Measurements from ENCODE around the gene NTM. TPM values are rescaled to one million over a fixed set of nuclear protein-coding genes. Genes with fewer than 3 reads are reported as not detected.

The NTM gene
- total RNA-seq, 2 donors from 2014 or later = not detected

DNA sequence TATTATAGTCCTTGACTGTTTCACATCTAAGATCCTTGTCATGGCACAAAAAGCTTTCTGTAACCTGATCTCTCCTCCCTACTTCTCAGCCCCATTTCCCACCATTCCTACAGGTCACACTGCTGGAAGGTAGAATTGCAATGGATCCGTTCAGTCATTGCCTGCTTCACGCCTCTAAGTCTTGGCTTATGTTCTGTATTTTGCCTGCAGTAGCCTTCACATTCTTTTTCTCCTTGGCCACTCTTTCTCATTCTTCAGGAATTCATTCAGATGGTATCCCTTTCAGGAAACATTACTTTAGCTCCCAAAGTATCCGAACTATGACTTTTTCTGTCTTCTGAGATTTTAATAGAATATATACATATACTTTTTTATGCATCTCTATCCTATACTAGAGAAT lies 731.5 kb downstream of the NTM start:
- H3K4me3 Mint-ChIP-seq = no peak overlapping the region
- ATAC-seq (replicated peaks in 1 of 2) (no peak), DNase-seq (no peak)
- H3K27ac Mint-ChIP-seq = no peak overlapping the region
- peaks cover 0 to 1% of the 10 kb centered on the region in 2 donors for H3K9me3 Mint-ChIP-seq
- no peaks in the 10 kb centered on the region for H3K4me1 Mint-ChIP-seq (ENCODE audit: low read depth)
- H3K27me3 Mint-ChIP-seq (ENCODE audit: low read depth) = no peaks in the 10 kb centered on the region
- no peaks in the 10 kb centered on the region for H3K36me3 Mint-ChIP-seq (ENCODE audit: insufficient read depth in 2 of 2)

- Mint-ChIP-seq H3K9me3 (peaks cover 1 to 2% of the 10 kb centered on the region in 2 donors), H3K36me3 (ENCODE audit: insufficient read depth in 2 of 2) (no peaks in the 10 kb centered on the region), H3K4me1 (ENCODE audit: low read depth) (no peaks in the 10 kb centered on the region), H3K27ac (no peak overlapping the region), H3K27me3 (ENCODE audit: low read depth) (no peaks in the 10 kb centered on the region), H3K4me3 (no peak overlapping the region)
- ATAC-seq (replicated peaks in 1 of 2) (no peak), DNase-seq (no peak)
Observed at GRCh38 chr11:132103021-132103420, 732.6 kb downstream of the NTM start.

- Mint-ChIP-seq H3K27me3 (ENCODE audit: low read depth) (no peaks in the 10 kb centered on the region), H3K4me3 (no peak overlapping the region), H3K36me3 (ENCODE audit: insufficient read depth in 2 of 2) (no peaks in the 10 kb centered on the region), H3K9me3 (peaks cover 1 to 2% of the 10 kb centered on the region in 2 donors), H3K27ac (no peak overlapping the region), H3K4me1 (ENCODE audit: low read depth) (no peaks in the 10 kb centered on the region)
- no peak for DNase-seq
- no peak for ATAC-seq (replicated peaks in 1 of 2)
Observed at GRCh38 chr11:132106096-132106982, 735.9 kb downstream of the NTM start.

DNA sequence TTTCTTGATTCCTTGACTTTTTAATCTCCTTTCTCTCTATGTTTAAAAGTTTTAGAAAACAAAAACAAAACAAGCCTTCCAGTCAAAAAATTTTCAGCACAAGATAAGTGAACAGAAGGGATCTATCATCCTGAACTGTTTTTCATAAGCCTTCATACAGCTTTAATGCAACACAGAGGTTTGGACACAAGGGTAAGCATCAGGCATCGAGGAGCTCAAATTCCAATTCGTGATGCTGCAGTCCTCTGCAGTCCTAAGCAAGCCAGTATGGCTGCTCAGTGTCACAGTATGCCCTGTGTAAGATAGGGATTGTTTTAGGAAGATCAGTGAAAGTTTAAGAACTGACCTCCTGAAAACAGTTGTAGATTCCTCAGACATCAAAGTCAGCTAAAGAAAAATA lies 740.9 kb downstream of the NTM start:
- H3K4me1 Mint-ChIP-seq (ENCODE audit: low read depth) = no peaks in the 10 kb centered on the region
- ATAC-seq (replicated peaks in 1 of 2) = no peak
- DNase-seq = no peak
- no peak overlapping the region for H3K27ac Mint-ChIP-seq
- no peaks in the 10 kb centered on the region for H3K27me3 Mint-ChIP-seq (ENCODE audit: low read depth)
- H3K36me3 Mint-ChIP-seq (ENCODE audit: insufficient read depth in 2 of 2) = no peaks in the 10 kb centered on the region
- no peak overlapping the region for H3K4me3 Mint-ChIP-seq
- H3K9me3 Mint-ChIP-seq = peaks cover 2 to 3% of the 10 kb centered on the region in 2 donors

DNA sequence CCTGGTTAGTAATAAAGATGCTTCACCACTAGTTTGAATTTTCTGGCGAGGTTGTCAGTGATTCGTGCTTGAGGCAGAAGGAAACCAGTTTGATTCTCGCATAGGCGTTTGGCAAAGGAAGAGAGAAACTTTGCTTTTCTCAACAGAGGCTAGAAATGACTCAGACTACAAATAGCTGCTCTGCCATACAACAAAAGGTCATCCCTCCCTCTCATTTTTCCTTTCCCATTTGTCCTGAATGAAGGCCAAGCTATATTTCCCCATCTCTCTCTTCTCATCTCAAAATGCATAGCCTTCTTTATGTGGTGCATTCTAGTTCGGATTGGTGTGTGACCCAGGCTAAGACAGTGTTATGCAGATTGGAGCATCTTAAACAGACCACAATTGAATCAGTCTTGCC lies 741.4 kb downstream of the NTM start:
- Mint-ChIP-seq H3K4me1 (ENCODE audit: low read depth) (no peaks in the 10 kb centered on the region), H3K27me3 (ENCODE audit: low read depth) (no peaks in the 10 kb centered on the region)

DNA sequence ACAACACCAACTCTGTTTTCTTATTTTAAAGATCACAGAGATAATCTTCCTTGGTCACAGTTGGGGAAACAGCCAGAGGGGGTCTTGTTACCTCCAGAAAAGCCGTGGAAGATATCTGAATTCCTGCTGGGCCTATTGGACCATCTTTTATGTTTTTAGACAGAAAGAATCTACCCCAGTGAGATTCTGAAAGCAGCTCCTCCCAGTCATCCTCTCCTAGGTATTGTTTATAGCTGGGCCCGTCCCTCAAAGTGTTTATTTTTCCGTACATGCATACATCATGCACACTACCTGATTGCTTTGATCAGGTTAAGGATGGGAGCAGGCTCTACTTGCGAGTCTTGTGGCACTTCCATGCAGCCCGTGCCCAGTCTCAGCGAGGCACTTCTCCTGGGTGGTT lies 742.4 kb downstream of the NTM start:
- H3K27me3 Mint-ChIP-seq (ENCODE audit: low read depth) = no peaks in the 10 kb centered on the region
- H3K9me3 Mint-ChIP-seq = peaks cover 0 to 3% of the 10 kb centered on the region in 2 donors
- ATAC-seq (replicated peaks in 1 of 2) = no peak
- H3K36me3 Mint-ChIP-seq (ENCODE audit: insufficient read depth in 2 of 2) = no peaks in the 10 kb centered on the region
- H3K4me1 Mint-ChIP-seq (ENCODE audit: low read depth) = no peaks in the 10 kb centered on the region
- DNase-seq = no peak
- no peak overlapping the region for H3K4me3 Mint-ChIP-seq
- H3K27ac Mint-ChIP-seq = no peak overlapping the region

More for the DNA sequence above, 741.4 kb downstream of the NTM start:
- H3K27ac Mint-ChIP-seq = no peak overlapping the region
- H3K9me3 Mint-ChIP-seq = peaks cover 2 to 3% of the 10 kb centered on the region in 2 donors
- H3K36me3 Mint-ChIP-seq (ENCODE audit: insufficient read depth in 2 of 2) = no peaks in the 10 kb centered on the region
- DNase-seq (no peak), ATAC-seq (replicated peaks in 1 of 2) (no peak)
- no peak overlapping the region for H3K4me3 Mint-ChIP-seq

DNA sequence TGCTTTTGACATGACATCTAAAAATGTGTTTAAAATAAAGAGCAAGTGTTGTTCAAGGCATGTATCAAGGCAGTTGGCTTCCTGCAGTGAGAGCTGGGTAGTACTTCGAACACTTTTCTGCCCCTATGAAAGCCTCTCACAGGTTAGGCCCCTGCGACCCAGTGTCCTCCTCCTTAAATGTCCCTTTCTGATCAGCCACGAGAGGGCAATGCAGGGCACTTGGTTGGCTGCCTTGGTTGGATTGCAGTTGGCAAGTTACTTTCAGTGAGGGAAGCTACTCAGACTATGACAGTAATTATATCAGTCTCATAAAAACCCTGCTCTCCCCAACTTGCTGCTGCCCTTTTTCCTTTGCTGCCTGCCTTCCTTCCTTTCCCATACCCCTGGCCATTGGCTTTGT lies 743.8 kb downstream of the NTM start:
- DNase-seq (no peak), ATAC-seq (replicated peaks in 1 of 2) (no peak)
- H3K36me3 Mint-ChIP-seq (ENCODE audit: insufficient read depth in 2 of 2) = no peaks in the 10 kb centered on the region
- H3K4me1 Mint-ChIP-seq (ENCODE audit: low read depth) = no peaks in the 10 kb centered on the region
- no peak overlapping the region for H3K27ac Mint-ChIP-seq
- H3K4me3 Mint-ChIP-seq = no peak overlapping the region
- peaks cover 0 to 3% of the 10 kb centered on the region in 2 donors for H3K9me3 Mint-ChIP-seq
- H3K27me3 Mint-ChIP-seq (ENCODE audit: low read depth) = no peaks in the 10 kb centered on the region

DNA sequence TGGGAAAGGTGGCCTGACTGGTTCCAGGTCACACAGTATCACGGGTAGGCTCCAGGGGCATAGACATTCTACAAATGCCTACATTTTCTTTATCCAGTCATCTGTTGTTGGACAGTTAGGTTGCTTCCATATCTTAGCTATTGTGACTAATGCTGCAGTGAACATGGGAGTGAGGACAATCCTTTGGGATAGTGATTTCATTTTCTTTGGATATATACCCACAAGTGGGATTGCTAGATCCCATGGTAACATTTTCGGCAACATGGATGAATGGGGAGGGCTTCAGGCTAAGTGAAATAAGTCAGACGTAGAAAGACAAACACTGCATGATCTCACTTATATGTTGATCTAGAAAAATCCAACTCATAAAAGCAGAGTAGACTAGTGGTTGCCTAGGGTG lies 744.3 kb downstream of the NTM start:
- Mint-ChIP-seq H3K36me3 (ENCODE audit: insufficient read depth in 2 of 2) (no peaks in the 10 kb centered on the region), H3K27ac (no peak overlapping the region), H3K27me3 (ENCODE audit: low read depth) (no peaks in the 10 kb centered on the region), H3K4me1 (ENCODE audit: low read depth) (no peaks in the 10 kb centered on the region), H3K9me3 (peaks cover 0 to 3% of the 10 kb centered on the region in 2 donors), H3K4me3 (no peak overlapping the region)
- DNase-seq = no peak
- no peak for ATAC-seq (replicated peaks in 1 of 2)

GRCh38 chr11:132115454-132115853 lies 745.0 kb downstream of the NTM start:
- no peaks in the 10 kb centered on the region for H3K4me1 Mint-ChIP-seq (ENCODE audit: low read depth)
- ATAC-seq (replicated peaks in 1 of 2) (no peak), DNase-seq (no peak)
- H3K27me3 Mint-ChIP-seq (ENCODE audit: low read depth) = no peaks in the 10 kb centered on the region
- no peaks in the 10 kb centered on the region for H3K36me3 Mint-ChIP-seq (ENCODE audit: insufficient read depth in 2 of 2)
- no peak overlapping the region for H3K4me3 Mint-ChIP-seq
- peaks cover 0 to 3% of the 10 kb centered on the region in 2 donors for H3K9me3 Mint-ChIP-seq
- H3K27ac Mint-ChIP-seq = no peak overlapping the region

DNA sequence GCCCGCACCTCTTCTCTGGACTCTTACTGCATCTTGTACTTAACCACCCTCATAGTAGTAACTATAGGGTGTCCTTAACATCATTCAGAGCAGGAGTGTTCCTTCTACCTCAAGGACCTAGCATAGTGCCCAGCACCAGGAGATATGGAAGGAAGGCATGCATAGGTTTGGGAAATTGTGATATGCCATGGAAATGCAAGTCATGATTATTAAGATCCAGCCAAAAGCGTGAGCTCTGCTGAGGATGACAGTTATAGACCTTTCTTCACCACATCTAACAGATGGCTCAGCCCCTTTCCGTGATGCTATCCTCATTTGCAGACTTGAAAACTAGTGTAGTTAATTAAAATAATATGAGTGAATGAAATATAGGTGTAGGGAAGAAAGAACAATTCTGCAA lies 746.1 kb downstream of the NTM start:
- H3K27ac Mint-ChIP-seq = no peak overlapping the region
- H3K27me3 Mint-ChIP-seq (ENCODE audit: low read depth) = no peaks in the 10 kb centered on the region
- ATAC-seq (replicated peaks in 1 of 2) = no peak
- DNase-seq = no peak
- no peaks in the 10 kb centered on the region for H3K4me1 Mint-ChIP-seq (ENCODE audit: low read depth)
- no peaks in the 10 kb centered on the region for H3K36me3 Mint-ChIP-seq (ENCODE audit: insufficient read depth in 2 of 2)
- H3K9me3 Mint-ChIP-seq = peaks cover 0 to 3% of the 10 kb centered on the region in 2 donors
- H3K4me3 Mint-ChIP-seq = no peak overlapping the region

- DNase-seq (no peak), ATAC-seq (replicated peaks in 1 of 2) (no peak)
- Mint-ChIP-seq H3K27ac (no peak overlapping the region), H3K27me3 (ENCODE audit: low read depth) (no peaks in the 10 kb centered on the region), H3K4me3 (no peak overlapping the region), H3K4me1 (ENCODE audit: low read depth) (no peaks in the 10 kb centered on the region), H3K36me3 (ENCODE audit: insufficient read depth in 2 of 2) (no peaks in the 10 kb centered on the region), H3K9me3 (no peaks in the 10 kb centered on the region)
Observed at GRCh38 chr11:132118661-132119060, 748.2 kb downstream of the NTM start.

- Mint-ChIP-seq H3K9me3 (no peaks in the 10 kb centered on the region), H3K4me3 (no peak overlapping the region), H3K27me3 (ENCODE audit: low read depth) (no peaks in the 10 kb centered on the region), H3K27ac (no peak overlapping the region), H3K4me1 (ENCODE audit: low read depth) (no peaks in the 10 kb centered on the region), H3K36me3 (ENCODE audit: insufficient read depth in 2 of 2) (no peaks in the 10 kb centered on the region)
- no peak for ATAC-seq (replicated peaks in 1 of 2)
- no peak for DNase-seq
Observed at GRCh38 chr11:132119573-132119972, 749.2 kb downstream of the NTM start.

DNA sequence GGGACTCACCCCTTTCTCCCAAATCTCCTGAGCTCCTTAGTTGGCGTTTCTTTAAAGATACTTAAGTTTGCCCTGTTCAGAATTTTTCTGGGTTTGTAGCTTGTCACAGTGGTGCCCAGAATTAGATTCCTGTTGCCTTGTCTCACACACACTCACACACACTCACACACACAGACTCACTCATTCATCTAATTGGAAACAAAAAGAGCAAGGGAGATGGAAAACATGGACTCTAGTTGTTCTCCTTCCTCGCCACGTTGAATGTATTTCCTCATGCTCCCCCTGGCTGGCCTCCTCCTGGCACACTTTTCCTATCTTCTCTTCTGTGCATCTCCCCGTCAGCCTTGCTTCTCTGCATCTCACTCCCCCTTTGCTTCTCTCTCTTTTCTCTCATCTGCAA lies 752.3 kb downstream of the NTM start:
- no peaks in the 10 kb centered on the region for H3K36me3 Mint-ChIP-seq (ENCODE audit: insufficient read depth in 2 of 2)
- no peaks in the 10 kb centered on the region for H3K27me3 Mint-ChIP-seq (ENCODE audit: low read depth)
- H3K4me1 Mint-ChIP-seq (ENCODE audit: low read depth) = no peaks in the 10 kb centered on the region
- no peak overlapping the region for H3K4me3 Mint-ChIP-seq
- H3K9me3 Mint-ChIP-seq = no peaks in the 10 kb centered on the region
- no peak overlapping the region for H3K27ac Mint-ChIP-seq
- no peak for DNase-seq
- no peak for ATAC-seq (replicated peaks in 1 of 2)

GRCh38 chr11:132123449-132123848 lies 753.0 kb downstream of the NTM start:
- no peak for DNase-seq
- no peak overlapping the region for H3K4me3 Mint-ChIP-seq

More at GRCh38 chr11:132123449-132123848, 753.0 kb downstream of the NTM start:
- no peak for ATAC-seq (replicated peaks in 1 of 2)
- Mint-ChIP-seq H3K27ac (no peak overlapping the region), H3K4me1 (ENCODE audit: low read depth) (no peaks in the 10 kb centered on the region), H3K9me3 (no peaks in the 10 kb centered on the region), H3K36me3 (ENCODE audit: insufficient read depth in 2 of 2) (no peaks in the 10 kb centered on the region), H3K27me3 (ENCODE audit: low read depth) (no peaks in the 10 kb centered on the region)

All from activated T-cell treated with anti-CD3 and anti-CD28 coated beads, Interleukin-2, amount 50 U/mL, for 72 hours (primary cell).